SU-DHL-6 (cell line): ENCODE measurements around the gene TRMT1.

Source experiments
- H2AFZ ChIP-seq: fragments of 200-600 bp; sonication (generic); 2 replicates; pipeline ENCODE4 v1.6.1; 2014; ENCODE audit warnings: low read depth, mild to moderate bottlenecking, moderate library complexity, mixed read lengths, antibody characterized with exemption, low read length; ENCODE audit not compliant: severe bottlenecking
- H3F3A ChIP-seq: fragments of 200-600 bp; shearing (Covaris generic); 2 replicates; pipeline ENCODE4 v1.6.0; 2016; ENCODE audit warnings: antibody characterized with exemption, mild to moderate bottlenecking; ENCODE audit not compliant: insufficient read depth
- H3K27ac ChIP-seq: fragments of 200-600 bp; sonication (generic); 2 replicates; pipeline ENCODE4 v1.5.1; 2016; ENCODE audit warnings: low read depth, mild to moderate bottlenecking, low read length, moderate library complexity, mixed read lengths
- H3K27me3 ChIP-seq: fragments of 200-600 bp; sonication (generic), shearing (Covaris generic); 2 replicates; pipeline ENCODE4 v1.6.0; 2014; ENCODE audit warnings: mild to moderate bottlenecking, low read length
- H3K36me3 ChIP-seq: fragments of 200-600 bp; sonication (generic); 2 replicates; pipeline ENCODE4 v1.6.1; 2014; ENCODE audit warnings: mild to moderate bottlenecking, low read length, mixed read lengths
- H3K4me2 ChIP-seq: fragments of 300-600, 200-600 bp; shearing (Covaris generic), sonication (generic); 2 replicates; pipeline ENCODE4 v1.6.0; 2014; ENCODE audit warnings: low read length, low read depth, mild to moderate bottlenecking; ENCODE audit not compliant: poor library complexity, severe bottlenecking
- H3K4me3 ChIP-seq: fragments of 200-600 bp; sonication (generic); 2 replicates; pipeline ENCODE4 v1.5.1; 2014; ENCODE audit warnings: antibody characterized with exemption, low read length, mild to moderate bottlenecking, mixed read lengths; ENCODE audit not compliant: insufficient read depth, poor library complexity, severe bottlenecking
- H3K79me2 ChIP-seq: fragments of 200-600 bp; sonication (generic); 2 replicates; pipeline ENCODE4 v1.6.1; 2014; ENCODE audit warnings: mild to moderate bottlenecking, low read length, moderate library complexity; ENCODE audit not compliant: insufficient read depth
- H3K9ac ChIP-seq: fragments of 200-600 bp; sonication (generic); 2 replicates; pipeline ENCODE4 v1.7.0; 2014; ENCODE audit warnings: mild to moderate bottlenecking, low read length
- H3K9me2 ChIP-seq: fragments of 200-600 bp; sonication (generic); replicated peaks from 2 replicates; pipeline ENCODE4 v1.6.1; 2014; ENCODE audit warnings: low read length; ENCODE audit not compliant: insufficient read depth
- H3K9me3 ChIP-seq: fragments of 200-600 bp; sonication (generic); 2 replicates; pipeline ENCODE4 v1.6.1; 2014; ENCODE audit warnings: low read length, mixed read lengths; ENCODE audit not compliant: insufficient read depth
- H4K20me1 ChIP-seq: fragments of 200-600 bp; sonication (generic); 2 replicates; pipeline ENCODE4 v1.6.1; 2014; ENCODE audit warnings: low read depth, mild to moderate bottlenecking, antibody characterized with exemption, low read length, moderate library complexity, mixed read lengths
- CTCF ChIP-seq: fragments of 200-600 bp; sonication (generic); IDR thresholded peaks from one replicate; pipeline ENCODE4 v1.5.1; 2017; ENCODE audit warnings: antibody characterized with exemption, mild to moderate bottlenecking, low read length, moderate library complexity; ENCODE audit not compliant: insufficient read depth, poor library complexity, severe bottlenecking
- EZH2phosphoT487 ChIP-seq: fragments of 200-600 bp; sonication (generic), shearing (Covaris generic); conservative IDR thresholded peaks from 2 replicates; pipeline ENCODE4 v1.6.1; 2018; ENCODE audit warnings: mild to moderate bottlenecking, antibody characterized with exemption, low read length, moderate library complexity, mixed read lengths

TRMT1 gene

GRCh38 chr19:13078897-13079541 lies 37.5 kb downstream of the TRMT1 start:
- TF ChIP-seq CTCF (no peak), EZH2phosphoT487 (no peak)
- no peak overlapping the region for H3K9ac ChIP-seq
- H3K9me3 ChIP-seq = no peaks in the 10 kb centered on the region
- H2AFZ ChIP-seq = no peak overlapping the region
- H3K36me3 ChIP-seq = no peaks in the 10 kb centered on the region
- no peak overlapping the region for H3K27ac ChIP-seq
- H3K27me3 ChIP-seq = no peaks in the 10 kb centered on the region
- H3K9me2 ChIP-seq = no peaks in the 10 kb centered on the region
- no peaks in the 10 kb centered on the region for H3K79me2 ChIP-seq
- no peaks in the 10 kb centered on the region for H4K20me1 ChIP-seq
- H3K4me3 ChIP-seq = no peak overlapping the region
- H3F3A ChIP-seq = no peaks in the 10 kb centered on the region
- H3K4me2 ChIP-seq = no peak overlapping the region

DNA sequence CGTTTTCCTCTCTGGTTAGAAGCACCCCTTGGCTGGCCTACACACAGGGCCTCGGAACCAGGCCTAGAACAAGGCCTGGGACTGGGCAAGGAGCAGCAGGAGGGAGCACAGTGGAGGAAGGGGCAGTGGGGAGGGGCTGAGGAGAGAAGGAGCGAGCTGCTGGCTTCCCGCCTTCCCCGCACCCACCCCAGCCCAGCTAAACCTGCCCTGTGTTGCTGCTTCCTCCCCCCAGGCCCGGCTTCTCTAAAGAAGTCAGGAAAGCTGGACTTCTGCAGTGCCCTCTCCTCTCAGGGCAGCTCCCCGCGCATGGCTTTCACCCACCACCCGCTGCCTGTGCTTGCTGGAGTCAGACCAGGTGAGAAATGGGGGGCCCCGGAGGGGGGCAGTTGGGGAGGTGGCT lies 38.2 kb downstream of the TRMT1 start:
- no peaks in the 10 kb centered on the region for H3K27me3 ChIP-seq
- H4K20me1 ChIP-seq = no peaks in the 10 kb centered on the region
- no peak for TF ChIP-seq CTCF
- no peak for TF ChIP-seq EZH2phosphoT487
- no peaks in the 10 kb centered on the region for H3K9me3 ChIP-seq
- H3K36me3 ChIP-seq = no peaks in the 10 kb centered on the region
- H3K9ac ChIP-seq = no peak overlapping the region
- H3K79me2 ChIP-seq = no peaks in the 10 kb centered on the region
- no peaks in the 10 kb centered on the region for H3K9me2 ChIP-seq
- H3K27ac ChIP-seq = no peak overlapping the region
- H3K4me2 ChIP-seq = no peak overlapping the region
- H3K4me3 ChIP-seq = no peak overlapping the region
- no peaks in the 10 kb centered on the region for H3F3A ChIP-seq
- no peak overlapping the region for H2AFZ ChIP-seq

- H3K9me2 ChIP-seq = no peaks in the 10 kb centered on the region
- TF ChIP-seq CTCF = no peak
- TF ChIP-seq EZH2phosphoT487 = no peak
- H3K9me3 ChIP-seq = no peaks in the 10 kb centered on the region
- no peaks in the 10 kb centered on the region for H3F3A ChIP-seq
- H2AFZ ChIP-seq = no peak overlapping the region
- no peak overlapping the region for H3K9ac ChIP-seq
- no peak overlapping the region for H3K4me3 ChIP-seq
- no peak overlapping the region for H3K4me2 ChIP-seq
- no peaks in the 10 kb centered on the region for H3K27me3 ChIP-seq
- H3K27ac ChIP-seq = no peak overlapping the region
- H4K20me1 ChIP-seq = no peaks in the 10 kb centered on the region
- H3K36me3 ChIP-seq = no peaks in the 10 kb centered on the region
- H3K79me2 ChIP-seq = no peaks in the 10 kb centered on the region
Measured at GRCh38 chr19:13077240-13077639, 39.3 kb downstream of the TRMT1 start.
